HG03565 (cell line): ENCODE measurements around the gene PHRF1.
A peak's percentile ranks its signal among the peaks of the same experiment; 100 is the strongest.

ENCODE experiments used
- ATAC-seq: cut with Tn5 transposase; IDR thresholded peaks from one replicate; pipeline ENCODE4 v1.9.1; 2021; ENCODE audit warnings: mild to moderate bottlenecking, moderate library complexity; ENCODE audit not compliant: unreplicated experiment

The PHRF1 gene

DNA sequence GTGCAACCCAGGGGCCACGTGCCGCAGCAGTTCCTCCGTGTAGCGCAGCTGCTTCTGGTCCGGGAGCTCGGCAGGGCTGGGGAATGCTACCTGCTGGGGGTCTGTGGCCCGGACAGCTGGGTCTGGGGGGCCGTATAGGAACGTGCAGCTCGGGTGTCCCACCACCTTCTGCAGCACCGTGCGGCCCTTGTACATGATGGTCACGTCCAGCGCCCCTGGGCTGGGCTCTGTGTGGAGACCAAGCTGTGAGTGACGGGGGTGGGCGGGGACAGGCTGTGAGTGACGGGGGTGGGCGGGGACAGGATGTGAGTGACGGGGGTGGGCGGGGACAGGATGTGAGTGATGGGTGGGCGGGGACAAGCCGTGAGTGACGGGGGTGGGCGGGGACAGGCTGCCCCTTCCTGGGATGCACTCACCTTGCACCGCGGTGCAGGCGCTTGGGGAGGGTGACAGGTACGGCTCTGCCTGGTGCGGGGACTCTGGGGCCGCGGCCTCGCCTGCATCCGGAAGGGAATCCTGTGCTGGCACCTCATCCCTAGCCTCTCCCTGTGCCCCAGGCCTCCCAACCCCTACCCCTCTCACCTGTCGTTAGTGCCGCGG, 37.2 kb downstream of the PHRF1 start:
- no peak for ATAC-seq

DNA sequence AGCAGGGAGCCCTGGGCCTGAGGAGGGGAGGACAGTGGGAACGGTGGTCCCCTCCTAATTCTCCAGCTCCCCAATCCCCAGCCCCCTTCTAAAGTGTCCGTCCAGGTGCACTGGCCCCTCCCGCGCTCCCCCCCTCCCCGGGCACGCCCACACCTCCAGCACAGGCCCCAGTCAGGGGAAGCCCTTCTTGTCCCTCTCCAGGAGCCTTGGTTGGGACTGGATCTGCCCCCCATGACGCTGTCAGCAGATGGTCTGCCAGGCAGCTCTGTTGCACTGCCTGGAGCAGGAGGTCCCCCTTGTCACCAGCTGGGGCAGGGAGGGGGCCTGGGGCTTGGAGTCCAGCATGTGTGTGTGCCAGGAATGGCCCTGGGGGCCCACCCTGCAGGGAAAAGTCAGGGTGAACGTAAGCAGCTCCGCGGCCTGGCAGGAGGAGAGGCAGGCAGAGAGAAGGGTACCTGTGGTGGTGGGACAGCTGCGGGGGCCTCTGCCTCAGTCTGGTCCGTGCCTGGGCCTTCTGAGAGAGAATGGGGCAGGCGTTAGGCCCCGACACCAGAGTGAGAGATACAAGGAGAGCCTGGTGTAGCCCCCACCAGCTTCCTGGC, 37.9 kb downstream of the PHRF1 start:
- ATAC-seq = no peak

DNA sequence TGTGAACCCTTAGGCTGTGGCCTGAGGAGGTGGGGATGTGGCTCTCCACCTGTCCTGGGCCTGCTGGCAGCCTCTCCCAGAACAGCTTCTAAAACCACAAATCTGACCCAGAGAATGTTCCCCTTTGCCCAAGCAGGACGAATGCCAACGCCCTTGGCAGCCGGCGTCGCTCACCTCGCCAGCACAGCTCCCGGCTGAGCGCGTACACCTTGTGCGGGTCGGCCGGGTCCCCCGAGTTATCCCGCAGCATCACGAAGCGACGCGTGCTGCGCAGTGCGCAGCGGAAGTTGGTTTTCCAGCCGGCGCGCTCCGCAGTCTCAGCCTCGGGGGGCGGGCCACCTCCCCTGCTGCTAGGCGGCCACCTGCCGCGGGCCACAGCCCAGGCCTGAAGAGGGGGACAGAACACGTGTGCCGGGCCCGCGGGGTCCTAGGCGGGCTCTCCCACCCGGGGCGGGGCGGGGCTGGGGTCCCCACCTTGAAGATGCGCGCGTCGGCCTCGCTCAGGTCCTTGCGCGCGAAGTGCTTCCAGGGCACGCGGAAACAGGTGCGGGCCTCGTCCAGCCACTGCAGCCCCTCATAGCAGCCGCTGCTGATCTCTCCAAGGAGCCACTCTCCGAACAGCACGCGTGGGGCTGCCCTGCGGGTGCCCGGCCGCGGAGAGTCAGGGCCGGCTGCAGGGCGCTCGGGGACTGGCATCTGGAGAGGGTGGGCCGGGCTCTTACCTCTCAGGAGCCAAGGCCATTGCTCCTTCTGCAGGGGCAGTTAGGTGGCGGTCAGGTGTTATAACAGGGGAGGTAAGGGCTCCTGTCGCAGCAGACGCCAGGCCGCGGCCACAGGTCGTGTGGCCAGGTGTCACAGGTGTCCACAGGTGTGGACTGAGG, 38.6 kb downstream of the PHRF1 start:
- no peak for ATAC-seq

DNA sequence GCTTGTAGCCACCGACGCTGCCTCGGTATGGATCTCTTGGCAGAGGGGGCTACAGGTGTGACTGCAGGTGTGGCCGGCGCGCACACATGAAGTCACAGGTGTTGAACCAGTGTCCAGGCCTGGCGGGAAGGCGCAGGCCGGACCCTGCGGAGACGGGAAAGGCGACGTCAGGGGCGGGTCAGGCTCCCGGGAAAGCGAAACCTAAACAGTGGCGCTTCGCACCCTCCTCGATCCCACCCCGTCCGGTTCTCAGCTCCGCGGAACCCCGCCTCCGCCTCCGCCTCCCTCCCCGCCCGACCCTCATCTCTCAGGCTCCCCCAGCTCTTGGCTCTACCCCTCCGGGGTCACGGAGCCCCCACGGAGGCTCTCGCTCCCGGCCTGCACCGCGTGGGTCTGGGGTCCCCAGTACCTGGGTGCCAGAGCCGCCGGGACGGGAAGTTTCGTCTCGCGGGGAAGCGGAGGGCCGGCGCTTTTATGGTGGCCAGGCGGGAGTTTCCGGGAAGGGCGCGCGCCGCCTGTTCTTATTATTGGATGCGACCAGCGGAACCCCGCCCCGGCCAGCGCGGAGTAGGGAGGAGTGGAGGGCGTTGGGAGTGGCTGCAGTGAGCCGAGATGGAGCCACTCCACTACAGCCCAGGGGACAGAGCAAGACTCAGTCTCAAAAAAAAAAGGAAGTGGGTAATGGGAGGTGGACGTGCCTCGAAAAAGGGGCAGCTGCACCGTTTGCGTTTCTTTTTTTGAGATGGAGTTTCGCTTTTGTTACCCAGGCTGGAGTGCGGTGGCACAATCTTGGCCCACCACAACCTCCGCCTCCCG, 39.4 kb downstream of the PHRF1 start, which contains the start of gene IRF7:
IRF7 (minus strand) TSS at position 447 of the 816 bp plus-strand sequence. CDS start 586 bp downstream, outside the sequence.
- peak; percentile 61 for ATAC-seq

DNA sequence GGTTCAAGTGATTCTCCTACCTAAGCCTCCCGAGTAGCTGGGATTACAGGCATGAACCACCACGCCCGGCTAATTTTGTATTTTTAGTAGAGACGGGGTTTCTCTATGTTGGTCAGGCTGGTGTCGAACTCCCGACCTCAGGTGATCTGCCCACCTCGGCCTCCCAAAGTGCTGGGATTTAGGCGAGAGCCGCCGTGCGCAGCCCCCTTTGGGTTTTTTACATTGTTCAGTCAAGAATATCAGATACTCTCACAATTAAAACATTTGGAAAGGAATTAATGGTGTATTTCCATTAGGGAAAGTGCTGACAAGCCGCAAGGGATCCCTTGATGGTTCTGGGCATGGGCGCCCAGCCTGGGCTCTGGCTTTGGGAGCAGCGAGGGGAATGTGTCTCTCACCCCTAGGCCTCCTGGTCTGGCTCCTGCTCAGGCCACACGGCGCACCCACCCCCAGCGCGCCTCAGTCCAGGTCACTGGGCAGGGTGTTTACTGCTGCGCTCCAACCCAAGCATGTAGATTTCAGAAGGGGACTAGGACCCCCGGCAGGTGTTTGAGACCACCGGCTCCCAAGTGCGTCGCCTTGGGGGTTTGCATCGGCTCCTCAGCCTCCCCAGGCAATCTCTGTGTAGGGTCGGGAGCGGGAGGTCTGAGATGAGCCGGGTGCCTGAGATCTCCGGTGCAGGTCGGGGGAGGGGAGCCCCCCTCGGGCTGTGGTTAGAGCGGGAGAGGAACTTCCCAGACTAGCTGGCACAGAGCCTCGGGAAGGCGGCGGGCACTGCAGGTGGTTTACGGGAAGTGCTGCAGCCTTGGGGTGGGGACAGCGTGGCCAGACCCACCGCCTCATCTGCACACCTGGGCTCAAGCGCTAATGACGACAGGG, 40.3 kb downstream of the PHRF1 start:
- ATAC-seq = no peak

DNA sequence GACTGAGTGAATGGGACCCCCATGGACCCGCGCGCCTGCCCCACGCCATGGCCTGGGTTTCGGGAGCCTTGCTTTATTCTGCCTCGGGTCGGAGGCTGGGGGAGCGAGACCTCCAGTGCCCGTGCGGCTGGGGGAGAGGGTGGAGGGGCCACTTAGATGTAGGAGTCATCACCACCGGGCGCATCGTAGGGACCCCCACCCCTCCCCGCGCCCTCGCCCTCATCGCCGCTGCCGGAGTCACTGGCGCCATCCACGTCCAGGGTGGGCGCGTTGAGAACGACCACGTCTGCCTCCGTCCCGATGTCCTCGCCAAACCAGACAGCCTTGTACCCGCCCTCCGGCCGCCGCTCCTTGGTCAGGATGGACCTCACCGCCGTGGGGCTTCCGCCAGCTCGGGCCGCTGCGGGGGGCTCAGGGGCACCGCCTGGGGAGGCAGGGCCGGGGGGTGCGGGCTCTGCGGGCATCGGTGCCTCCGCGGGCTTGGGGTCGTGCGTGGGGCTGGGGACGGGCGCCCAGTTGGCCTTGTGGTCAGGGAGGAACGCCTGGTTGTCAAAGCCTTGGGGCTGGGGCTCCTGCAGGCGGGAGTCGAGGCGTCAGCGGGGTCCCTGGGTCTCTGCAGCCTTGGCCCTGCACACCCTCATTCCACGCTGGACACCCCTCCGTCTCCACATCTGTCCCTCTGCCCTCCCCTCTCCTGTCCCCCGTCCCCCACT, 41.1 kb downstream of the PHRF1 start:
- no peak for ATAC-seq

DNA sequence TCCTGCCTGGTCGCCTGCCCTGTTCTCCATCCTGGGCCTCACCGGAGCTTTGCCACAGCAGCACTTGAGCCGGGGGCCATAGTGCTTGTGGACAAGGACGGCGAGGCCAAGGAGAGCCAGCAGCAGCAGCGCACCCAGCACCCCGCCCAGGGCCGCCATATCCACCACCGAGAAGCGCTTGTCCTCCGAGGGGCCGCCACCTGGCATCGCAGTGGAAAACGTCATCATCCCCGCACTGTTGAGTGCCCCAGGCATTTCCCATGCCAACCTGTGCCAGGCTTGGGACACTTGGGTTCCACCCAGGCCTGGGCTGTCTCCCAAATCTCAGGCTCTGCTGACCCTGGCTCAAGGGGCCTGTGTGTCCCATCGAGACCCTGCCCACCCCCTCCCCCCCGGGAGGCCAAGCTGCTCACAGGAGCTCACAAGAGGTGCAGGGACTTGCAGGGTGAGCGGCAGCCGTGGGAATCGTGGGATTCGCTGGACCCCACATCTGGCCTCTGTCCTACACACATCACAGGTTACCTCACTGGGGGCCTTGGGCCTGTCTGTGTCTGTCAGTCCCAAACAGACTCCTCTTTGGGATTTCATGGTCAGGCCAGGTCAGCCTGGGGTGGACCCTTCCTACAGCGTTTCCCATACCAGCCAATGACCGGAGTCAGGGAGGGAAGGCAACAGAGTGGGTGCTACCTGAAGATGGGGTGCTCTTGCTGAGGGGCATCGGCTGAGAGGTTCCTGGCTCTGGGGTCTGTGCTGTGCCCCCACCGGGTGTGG, 41.8 kb downstream of the PHRF1 start:
- no peak for ATAC-seq

DNA sequence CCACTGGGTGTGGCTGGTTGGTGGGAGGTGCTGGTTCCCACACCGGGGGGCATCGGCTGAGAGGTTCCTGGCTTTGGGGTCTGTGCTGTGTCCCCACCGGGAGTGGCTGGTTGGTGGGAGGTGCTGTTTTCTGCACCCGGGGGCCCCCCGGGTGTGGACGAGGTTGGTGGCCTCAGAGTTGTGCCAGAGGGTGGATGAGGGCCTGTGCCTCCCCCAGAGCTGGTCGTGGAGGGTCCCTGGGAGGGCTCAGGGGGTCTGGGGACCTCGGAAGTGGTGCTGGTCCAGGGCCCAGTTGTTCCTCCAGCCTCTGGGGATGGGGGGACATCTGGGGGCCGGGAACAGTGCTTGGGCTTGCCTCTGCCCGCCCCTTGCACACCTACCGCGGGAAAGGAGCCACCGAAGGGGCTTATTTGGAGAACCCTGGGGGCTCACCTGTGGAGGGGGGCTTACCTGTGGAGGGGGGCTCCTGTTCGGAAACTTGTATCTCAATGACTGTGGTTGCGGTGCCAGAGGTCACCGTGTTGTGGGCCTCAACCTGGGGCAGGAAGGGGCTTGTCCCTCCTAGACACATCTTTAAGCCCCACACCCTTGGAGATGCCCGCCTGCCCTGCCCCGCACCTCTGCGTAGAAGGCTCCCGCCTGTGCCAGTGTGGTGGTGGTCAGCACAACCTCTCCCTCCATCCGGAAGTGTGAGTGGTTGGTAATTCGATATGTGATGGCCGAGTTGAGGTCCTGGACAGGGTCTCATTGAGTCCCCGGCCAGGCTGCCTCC, 42.8 kb downstream of the PHRF1 start:
- no peak for ATAC-seq

DNA sequence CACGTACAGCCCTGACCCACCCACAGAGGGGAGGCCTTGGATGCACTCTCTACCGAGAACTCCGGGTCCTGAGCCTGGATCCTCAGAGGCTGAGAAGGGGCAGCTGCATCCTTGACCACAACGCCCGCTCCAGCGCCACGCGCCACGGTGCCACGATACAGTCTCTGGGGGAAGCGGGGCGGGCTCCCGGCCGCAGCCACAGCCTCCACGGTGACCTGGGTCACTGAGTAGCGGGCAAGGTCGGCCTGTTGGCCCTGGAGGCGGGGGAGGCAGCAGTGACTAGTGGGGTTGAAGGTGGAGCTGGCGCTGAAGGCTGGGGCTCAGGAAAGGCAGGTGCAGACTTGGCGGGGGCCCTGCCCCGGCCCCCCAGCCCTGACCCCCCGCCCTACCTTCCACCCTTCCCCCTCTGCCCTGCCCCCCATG, 43.4 kb downstream of the PHRF1 start:
- no peak for ATAC-seq

DNA sequence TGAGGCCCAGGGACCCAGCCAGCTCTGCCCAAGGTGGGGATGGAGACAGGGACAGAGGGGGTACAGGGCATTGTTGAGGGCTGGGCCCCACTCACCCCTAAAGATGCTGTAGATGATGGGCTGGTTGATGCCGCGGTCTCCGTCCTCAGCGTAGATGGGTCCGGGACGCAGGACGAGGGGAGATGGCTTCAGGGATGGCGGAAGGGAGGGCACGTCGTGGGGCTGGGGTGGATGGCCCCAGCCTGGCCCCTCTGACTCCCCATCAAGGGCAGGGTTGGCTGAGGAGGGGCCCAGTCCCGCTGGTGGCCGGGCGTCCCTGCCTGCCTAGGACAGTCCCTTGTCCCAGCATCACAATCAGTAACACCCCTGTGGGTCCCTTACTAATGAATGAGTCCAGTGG, 43.9 kb downstream of the PHRF1 start:
- ATAC-seq = no peak

DNA sequence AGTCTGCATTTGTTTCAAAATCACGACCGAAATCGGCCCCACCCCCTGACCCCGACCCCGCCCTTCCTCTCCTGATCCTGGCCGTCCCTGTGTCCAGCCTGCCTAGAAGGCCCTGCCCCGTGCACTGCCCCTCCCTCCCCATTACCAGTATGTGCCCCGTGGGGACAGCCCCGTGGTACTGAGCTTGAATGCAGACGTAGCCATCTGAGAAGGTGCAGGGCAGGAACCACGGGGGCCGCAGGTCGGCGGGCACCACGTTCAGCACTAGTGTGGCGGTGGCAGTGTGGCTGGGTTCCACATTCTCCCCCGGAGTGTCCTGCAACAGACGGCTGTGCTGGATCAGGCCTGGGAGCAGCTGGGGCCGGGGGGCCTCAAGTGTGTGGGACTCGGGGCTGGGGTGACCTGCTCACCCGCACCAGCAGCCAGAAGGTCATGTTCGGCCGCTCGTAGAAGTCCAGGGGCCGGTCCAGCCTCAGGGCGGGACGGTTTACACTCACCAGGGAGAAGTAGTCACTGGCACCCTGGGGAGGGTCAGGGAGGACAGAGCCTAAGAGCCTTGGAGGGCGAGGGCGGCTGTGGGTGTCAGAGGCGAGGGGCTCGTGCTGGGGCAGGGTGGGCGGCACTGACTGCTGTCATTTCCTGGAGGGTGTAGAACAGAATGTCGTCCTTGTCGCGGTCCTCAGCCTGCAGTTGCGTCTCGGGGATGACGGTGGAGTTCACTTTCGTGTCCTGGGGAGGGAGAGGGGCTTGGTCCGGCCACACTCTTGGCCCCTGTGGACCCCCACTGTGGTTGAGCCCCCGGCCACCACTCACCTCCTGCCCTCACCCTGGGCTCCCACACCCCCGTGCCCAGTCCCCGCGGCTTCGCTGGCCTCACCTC, 44.9 kb downstream of the PHRF1 start:
- no peak for ATAC-seq

DNA sequence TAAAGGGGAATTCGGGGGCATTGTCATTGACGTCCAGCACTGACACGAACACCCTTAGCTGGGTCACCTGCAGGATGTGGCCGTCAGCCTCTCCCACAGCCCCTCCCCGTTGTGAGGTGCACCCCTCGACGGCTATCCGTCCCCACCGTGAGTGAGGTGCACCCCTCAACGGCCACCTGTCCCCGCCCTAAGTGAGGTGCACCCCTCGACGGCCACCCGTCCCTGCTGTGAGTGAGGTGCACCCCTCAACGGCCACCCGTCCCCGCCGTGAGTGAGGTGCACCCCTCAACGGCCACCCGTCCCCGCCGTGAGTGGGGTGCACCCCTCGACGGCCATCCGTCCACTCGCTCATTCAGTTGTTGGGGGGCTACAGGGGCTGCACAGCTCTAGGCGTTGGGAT, 45.6 kb downstream of the PHRF1 start:
- no peak for ATAC-seq

DNA sequence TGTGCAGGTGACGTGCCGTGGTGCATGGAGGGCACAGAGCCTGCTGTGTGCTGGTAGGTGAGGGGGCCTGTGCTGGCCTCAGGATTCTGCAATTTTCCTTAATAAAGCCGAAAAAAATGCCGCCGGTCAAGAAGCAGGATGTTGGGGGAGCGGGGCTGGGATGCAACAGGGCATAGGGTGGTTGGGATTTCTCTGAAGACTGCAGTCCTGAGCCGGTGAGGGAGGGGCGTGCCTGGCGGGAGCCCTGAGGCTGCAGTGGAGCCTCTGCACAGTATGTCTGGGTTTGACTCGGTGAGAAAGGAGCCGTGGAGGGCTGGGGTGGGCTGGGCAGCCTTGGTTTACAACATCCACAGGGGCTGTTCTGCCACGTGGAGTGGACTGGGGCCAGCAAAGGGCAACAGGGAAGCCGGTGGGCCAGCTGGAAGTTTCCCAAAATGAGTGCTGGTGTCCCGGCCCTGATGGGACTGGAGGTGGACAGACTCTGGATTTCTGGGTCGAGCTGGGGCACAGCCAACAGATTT, 47.1 kb downstream of the PHRF1 start:
- ATAC-seq = no peak

DNA sequence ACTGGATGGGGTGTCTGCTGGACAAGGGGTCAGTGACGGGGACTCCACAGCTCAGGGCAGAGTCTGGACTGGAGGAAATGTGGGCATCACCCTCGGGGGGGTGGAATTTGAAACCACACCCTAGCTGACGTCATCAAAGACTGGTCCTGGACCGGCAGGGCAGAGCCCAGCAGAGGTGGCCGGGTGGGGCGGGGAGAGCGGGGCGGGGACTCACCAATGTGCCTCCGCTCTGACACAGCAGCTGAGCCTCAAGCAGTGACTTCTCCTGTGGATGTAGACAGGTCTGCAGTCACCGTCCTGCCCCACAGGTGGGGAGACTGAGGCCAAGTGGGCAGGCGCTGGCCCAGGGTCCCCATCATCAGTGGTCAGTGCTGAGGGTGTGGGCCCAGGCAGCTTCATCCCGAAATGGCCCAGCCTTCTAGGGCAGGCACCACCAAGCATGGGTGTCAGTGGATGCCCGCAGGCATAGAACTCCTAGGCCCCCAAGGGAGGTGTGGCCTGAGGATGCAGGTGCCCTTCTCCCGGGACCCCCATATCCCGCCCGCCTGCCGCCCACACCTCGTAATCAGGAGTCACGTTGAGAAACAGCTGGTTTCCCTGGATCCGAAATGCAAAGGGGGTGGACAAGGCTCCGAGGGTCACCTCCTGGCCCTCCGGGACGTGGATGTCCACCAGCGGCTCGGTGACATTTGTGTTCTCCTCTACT, 47.9 kb downstream of the PHRF1 start:
- no peak for ATAC-seq

DNA sequence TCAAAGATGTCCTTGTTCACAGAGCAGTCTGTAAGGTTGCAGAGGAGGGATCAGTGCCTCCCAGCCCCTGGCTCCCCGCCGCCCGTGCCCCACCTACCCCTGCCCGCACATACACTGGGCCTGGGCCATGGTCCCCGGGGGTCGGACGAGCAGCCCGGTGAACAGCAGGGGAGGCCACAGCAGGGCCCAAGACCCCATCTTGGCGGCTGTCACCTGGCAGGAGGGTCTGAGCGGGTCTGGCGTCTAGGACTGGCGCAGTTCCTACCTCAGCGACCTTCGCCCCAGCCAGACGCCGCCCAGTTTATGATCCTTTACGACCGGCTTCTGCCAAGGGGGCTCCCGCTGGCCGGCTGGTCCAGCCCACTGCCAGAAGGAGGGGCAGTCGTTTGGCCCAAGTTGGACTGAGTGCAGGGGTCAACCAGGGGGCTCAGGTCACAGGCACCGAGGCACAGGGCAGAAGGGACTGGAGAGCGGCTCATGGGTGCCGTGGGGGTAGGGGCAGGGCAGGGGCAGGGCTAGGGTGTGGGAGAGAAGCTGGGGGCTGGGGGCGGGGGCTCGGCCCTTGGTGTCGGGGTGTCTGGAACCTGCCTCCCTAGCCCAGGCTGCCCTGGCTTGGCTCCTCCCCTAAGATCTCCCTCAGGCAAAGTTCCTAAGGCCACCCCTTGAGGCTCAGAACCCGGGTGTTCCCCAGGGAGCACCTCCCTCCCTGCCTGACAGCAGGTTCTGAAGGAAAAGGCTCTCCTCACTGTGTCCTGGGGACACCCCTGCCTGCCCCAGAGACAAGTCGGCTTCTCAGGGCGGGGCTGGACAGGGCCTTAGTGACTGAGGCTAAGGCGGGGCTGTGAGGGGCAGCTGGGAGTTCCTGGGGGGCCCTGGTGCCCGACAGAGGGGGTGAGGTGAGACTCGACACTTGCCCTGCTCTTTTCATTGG, 48.7 kb downstream of the PHRF1 start, which contains the start of gene CDHR5:
CDHR5 (minus strand) TSS at position 251 of the 931 bp plus-strand sequence; CDS start at position 198, 53 bp downstream.
- ATAC-seq = no peak
